Measurements from ENCODE around the gene TRMT2A.

Gene TRMT2A

DNA sequence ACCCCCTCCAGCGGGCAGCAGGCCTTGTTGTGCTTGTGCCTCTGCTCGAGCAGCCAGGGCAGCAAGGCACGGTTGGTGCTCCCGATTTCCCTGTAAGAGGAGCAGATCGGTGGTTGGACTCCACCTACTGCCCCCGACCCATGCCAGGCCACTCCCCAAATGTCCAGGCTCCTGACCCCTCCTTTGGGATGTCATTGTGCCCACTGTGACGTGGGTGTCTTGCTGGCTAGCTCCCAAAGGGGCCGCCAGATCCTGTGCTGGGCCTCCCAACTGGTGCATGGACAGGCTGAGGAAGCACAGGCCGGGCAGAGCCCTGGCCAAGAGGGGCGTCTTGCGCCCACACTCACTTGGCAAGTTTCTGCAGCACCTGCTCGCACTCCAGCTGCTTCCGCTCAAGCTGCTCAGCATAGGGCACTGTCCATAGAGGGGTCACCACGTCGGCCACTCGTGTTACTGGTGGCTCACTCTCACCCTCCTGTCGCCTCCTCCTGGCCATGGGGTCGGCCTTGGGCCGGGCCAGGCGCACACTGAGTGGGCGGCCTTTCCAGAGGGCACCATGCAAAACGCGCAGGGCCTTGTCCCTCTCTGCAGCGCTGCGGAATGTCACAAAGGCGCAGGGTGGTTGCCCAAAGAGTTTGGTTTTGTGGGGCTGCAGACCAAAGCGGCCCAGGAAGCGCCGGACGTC, 1.2 kb downstream of the TRMT2A start, which contains the start of gene RANBP1:
Gene RANBP1, plus strand, starts transcription at position 414 of the 685 bp plus-strand sequence. Its CDS starts 81 bp downstream, at position 495.
- DNase-seq = no peak

DNA sequence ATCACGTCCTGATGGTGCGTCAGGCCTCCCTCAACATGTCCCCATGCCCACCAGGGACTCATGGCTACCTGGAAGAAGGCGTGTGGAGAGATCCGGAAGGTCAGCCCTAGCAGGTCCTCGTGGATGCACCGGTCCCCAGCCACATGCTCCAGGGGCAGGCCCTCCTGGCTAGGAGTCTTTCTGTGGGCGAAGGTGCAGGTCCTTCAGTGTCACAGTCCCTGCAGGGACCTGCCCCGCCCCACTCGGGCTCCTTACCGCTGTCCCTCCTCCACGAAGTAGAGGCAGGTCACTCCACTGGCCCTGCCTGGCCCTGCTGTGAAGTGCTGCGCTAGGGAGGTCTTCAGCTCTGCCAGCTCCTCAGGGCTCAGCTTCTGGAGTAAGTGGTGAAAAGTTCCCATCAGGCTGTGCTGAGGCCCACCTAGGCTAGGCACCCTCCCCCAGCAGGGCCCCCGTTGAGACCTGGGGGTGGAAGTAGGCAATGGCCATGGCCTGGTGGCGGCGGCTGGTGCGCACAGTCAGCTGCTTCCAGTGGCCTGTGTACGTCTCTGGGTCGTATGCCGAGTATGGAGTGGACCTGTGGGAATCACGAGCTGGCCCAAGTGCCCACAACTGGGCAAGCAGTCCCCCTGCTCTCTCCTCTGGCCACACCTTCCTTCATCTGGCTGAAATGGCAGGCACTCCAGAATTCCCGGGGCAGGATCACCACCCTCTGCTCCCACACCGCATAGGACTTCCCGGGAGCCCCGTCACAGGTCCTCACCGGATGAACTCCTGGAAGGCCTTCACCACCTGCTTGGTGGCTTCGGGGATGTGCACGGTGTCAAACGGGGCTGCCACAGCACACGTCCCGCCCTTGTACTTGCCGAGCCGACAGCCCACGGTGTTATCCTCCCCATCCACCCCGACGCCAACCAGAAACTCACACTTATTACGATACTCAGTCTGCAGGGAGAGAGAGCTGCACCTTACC, 2.2 kb downstream of the TRMT2A start:
- no peak for DNase-seq

DNA sequence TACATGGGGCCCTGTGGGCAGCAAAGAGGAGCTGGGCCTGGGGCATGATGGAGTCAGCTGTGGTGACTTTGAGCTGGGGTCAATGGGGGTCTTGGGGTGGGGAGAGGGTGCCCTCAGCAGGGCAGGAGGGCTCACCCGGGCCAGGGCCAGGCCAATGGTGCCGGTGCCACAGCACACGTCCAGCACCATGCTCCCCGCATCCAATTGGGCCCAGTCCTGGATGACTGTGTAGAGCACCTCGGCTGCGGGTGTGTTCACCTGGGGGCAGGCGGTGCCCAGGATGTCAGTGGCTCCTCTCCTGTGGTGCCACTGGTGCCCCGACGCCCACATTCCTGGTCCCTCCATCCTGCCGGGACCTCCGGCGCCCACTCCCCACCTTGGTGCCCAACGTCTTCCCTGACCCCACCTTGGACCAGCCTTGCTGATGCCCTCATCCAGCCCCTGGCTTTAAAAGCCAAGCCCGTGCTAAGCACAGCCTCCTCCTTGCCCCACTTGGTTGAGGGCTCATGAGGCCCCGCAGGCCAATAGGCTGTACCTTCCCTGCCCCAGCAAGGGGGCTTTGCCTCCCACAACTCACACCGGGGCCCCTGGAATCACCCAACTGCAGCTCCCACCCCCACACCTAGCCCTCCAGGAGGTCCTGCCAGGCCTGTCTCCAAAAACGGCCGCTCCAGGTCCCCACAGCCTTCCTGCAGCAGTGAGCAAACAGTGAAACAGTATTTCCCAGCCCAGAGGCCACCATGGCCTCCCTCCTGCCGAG, 3.3 kb downstream of the TRMT2A start:
- no peak for DNase-seq

DNA sequence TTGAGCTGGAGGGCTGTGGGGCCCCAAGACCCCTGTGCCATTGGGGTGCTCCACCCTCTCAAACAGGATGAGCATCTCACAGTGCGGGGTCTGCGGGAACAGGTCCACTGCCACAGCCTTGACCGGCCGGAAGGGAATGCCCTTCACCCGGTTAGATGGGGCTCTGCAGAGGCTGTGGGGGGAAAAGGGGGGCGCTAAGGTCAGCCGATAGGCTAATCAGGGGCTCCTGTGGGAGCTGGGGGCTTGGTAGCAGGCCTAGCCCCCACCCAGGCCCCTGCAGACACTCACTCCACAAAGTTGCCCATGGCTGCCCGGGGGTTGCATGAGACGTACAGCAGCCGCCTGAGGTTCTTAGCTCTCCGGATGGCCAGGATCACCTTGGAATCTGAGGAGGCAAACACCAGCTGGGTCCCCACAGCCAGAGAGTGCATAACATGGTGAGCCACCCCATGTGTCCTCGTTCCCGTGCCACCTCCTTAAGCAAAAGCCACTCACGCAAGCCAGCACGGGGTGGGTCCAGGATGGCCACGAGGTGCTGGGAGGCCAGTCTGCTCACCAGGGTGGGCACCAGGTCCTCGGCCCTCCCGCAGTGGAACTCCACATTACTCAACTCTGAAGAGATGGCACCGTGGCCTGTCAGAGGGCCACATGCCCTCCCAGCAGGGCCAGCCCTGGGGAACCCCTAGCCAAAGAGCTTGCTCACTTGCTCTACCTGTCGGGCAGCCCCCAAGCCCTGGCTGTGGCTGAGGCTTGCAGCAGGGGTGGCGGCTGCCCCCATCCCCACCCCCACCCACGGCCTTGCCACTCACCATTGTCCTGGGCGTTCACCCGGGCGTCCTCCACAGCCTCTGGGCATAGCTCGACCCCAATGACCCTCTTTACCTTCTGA, 4.2 kb downstream of the TRMT2A start:
- DNase-seq = no peak

DNA sequence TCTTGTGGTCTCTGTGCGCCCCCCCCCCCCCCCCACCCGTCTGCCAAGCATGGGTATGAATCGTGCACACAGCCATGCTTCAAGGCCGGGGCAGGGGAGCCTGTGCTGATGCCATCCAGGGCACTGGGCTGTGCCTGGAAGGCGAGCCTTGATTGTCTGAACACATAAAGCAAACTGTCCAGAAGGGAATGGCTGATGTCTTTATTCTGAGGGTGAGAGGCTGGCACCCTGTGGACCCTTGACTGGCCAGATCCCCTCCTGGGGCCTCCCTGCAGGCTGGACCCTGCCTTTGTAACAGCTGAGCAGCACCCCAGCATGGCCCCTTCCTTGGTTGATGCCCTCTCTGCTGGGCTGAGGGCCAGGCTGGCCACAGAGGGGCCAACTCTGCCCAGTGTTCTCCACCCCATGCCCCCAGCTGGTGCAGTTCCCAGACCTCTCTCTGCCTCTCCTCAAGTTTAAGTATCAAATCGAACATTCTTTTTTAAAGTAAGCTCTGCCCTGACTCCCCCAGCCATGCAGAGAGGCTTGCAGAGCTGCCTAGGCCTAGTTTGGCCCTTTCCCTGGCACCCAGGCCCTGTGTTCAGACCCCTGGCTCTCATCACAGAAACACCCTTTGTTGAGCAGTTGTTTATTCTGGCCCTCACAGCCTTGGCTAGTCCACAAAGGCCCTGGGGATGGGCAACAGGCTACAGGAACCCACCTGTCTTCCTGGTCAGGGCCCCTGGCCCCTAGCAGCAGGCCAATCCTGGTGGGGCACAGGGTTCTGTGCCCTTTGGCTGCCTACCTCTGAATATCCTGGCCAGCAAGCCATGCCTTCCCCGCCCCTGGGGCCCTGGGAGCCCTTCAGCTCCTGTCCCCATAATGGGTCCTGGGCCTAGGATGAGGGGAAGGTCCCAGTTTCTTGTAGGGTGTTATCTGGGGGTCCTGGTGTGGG, 5.1 kb downstream of the TRMT2A start:
- no peak for DNase-seq

DNA sequence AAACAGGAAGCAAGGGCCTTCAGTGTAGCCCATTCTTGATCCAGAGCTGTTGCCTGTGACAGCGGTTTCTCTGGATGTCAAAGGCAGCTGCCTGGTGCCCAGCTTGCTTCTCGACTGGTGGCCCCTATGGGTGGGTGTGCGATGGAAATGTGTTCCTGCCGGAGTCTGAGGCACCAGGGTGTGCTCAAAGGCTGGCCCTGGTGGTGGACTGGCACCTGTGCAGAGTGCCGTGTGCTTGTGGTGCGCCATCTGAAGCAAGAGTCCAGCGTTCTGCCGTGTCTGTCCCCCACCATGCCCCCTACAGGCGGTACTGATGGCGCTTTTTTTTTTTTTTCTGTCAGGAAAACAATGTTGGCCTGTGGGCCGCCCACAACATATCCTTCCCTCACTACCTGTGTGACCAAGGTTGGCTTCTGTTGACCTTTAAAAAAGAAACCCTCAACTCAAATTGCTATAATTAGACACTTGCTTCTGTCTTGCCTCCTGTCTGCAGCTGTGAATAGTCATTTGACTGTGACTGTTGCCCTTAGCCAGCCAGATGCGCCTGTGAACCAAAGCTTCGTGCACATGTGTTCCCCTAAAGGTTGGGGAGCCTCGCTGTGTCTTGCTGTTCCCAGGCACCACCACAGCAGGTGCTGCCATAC, 5.9 kb downstream of the TRMT2A start:
- DNase-seq = no peak

DNA sequence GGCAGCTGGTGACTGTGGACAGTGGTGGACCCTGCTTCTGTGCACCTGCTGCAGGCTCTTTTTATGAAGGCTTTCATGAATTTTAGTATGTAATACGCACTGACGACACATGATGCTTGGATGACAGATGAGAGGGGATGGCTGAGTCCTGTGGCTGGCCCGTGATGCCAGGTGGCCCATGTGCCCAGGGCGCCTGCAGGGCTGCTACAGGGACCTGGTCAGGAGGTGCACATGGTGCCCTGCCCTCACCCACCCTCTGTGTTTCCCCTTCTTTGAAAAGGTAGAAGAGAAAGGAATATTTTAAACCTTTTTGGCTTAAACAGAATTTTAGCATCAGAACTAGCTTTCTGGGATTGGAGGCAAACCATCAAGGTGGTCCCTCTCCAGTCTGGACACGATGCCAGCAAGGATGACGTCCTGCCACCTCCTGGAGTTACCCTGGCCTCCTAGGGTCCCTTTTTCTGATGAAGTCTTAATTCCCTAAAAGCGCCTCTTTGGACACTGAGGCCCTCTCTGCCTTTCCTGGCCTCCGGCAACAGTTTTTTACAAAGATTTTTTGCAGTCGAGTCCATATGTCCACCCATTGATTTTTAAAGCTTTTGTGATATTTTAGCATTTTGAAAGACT, 6.6 kb downstream of the TRMT2A start:
- no peak for DNase-seq

DNA sequence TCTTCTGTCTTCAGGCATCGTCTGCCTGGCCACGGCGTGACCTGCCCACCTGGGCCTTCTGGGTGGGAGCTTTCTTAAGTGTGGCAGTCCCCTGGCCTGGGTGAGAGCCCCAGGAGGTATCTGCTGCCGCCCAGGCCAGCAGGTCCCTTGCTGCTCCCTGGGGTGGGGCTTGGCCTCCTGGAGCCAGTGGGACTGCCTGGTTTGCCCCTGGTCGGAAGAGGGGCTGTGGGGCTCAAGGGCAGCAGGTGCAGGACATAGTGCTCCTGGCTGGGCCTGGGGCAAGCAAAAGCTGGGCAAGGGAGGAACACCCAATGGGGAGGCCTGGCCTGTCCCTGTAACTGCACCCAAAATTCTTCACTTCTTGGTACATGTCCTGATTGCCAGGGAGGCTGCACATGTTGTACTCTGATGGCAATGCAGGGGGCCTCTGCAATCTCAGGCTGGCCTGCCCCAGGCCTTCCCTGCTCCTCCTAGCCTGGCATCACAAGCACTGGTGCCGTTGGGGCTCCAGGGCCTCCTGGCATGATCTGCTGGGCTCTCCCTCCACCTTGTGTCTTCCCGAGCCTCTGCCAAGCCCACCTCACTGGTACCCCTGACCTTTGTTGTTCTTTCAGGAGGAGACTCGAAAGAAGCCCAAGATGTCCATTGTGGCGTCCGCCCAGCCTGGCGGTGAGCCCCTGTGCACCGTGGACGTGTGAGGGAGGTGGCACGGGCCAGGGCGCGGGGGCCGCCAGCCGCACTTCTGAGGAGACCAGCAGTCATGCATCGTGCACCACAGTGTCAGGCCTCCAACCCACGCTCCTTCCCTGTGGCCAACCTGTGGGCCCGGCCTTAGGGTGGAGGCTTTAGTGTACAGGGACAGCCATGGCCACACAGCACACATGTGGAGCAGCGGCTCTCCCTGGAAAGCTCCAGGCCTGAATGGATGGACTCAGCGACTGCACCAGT, 7.3 kb downstream of the TRMT2A start:
- DNase-seq = no peak

DNA sequence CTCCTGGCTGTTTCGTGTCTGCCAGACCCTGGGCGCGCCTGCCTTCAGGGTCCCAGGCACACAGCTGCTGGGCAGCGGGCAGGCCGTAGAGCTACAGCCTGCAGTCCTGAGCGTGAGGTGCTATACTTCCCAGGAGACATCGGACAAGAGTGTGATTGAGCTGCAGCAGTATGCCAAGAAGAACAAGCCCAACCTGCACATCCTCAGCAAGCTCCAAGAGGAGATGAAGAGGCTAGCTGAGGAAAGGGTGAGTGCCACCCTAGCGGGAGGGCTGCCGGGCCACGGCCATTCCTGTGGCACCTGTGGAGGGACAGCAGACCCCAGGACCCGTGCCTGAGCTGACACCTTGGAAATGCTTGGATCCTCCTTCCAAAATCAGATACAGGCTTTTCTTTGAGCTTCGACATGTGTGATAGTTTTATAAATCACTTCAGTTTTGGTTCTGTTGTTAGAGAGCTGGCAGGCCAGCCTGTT, 8.2 kb downstream of the TRMT2A start:
- no peak for DNase-seq

DNA sequence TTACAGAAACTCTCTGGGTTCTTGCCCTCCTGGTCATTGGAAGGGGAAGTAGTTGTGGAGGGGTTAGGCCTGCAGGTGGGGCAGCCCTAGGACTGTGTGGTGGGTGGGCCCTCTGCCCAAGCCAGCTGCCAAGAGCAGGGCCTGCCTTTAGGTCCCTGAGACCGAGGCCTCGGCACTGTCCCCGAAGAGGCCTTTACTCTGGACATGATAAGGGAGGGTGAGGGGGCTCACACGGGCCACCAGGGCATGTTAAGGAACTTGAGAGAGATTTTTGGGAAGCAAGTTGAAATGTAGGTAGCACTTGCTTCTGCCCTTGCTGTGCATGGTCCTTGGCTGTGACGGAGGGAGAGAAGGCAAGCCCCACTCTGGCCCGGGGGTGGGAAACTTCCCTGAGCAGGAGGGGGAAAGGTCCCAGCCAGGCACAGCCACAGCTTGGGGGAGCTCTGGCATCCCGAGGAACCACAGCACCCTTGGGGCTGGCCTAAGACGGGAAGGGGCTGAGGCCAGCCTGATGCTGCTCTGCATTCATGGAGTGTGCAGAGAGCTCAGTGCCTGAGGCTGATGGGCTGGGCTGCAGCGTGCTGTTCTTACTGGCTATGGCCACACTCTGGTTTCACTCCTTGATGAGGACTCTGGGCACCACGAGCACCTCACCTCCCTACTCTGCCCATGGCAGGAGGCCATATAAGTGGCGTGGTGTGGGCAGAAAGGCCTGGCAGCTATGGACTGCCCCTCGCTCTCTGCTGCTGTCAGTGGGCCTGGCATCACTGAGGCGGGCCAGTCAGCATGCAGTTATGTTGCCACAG, 8.9 kb downstream of the TRMT2A start:
- no peak for DNase-seq

DNA sequence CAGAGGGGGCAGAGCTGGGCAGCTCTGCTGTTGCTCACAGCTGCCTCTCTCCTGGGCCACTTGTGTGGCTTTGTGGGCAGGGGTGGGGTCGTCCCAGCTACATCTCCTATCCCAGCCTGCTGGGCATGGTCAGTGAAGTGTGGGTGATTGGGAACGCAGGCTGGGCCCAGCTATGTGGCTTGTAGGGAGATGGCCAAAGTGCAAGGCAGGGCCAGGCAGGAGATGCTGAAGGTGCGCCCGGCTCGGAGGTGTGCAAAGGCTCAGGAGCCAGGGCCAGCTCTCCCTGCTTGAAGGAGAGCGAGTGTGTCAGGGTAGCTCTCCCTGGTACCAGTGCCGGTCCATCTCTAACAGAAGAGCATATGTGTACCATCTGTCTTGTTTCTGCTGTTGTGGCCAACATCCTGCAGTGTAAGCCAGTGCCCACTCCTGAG, 9.5 kb downstream of the TRMT2A start:
- DNase-seq = no peak

DNA sequence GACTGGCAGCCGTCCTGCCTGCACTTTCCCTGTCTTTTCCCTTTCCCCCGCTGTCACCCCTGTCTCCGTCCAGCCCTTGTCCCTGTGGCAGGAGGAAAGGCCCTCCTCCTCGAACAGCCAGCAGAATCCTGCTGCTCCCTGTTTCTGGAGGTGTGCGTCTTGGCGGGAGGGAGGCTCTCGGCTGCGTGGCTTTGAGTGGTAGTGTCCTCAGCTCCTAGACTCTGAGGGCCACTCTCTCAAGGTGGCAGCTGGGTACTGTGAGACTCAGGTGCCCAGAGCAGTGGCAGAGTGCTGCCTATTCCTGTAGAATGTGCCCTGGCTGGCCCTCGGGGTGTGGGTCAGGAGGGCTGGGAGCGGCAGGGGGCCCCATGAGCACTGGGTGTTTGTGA, 10.2 kb downstream of the TRMT2A start:
- DNase-seq = no peak

DNA sequence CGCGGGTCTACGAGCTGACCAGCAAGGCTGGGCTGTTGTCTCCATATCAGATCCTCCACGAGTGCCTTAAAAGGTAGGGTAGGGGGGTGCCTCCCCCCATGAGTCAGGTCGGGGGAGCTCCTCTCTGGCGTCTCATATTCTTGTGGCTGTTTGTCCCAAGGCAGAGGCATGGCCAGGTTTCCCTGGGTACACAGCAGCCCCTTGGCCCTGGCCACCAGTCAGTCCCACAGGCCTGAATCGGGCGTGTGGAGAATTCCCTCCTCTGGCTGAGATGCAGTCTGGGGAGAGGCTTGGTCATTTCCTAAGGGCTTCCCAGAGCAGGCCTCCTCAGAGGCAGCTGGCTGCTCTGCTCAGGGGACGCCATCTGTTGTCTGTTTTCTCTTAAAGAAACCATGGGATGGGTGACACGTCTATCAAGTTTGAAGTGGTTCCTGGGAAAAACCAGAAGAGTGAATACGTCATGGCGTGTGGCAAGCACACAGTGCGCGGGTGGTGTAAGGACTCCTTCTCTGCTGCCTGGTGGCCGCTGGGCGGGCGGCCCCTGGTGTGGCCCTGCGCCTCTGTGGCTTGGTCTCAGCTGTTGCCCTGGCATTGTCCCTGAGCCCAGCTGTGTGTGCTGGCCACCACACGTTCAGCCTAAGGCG, 10.7 kb downstream of the TRMT2A start:
- no peak for DNase-seq

DNA sequence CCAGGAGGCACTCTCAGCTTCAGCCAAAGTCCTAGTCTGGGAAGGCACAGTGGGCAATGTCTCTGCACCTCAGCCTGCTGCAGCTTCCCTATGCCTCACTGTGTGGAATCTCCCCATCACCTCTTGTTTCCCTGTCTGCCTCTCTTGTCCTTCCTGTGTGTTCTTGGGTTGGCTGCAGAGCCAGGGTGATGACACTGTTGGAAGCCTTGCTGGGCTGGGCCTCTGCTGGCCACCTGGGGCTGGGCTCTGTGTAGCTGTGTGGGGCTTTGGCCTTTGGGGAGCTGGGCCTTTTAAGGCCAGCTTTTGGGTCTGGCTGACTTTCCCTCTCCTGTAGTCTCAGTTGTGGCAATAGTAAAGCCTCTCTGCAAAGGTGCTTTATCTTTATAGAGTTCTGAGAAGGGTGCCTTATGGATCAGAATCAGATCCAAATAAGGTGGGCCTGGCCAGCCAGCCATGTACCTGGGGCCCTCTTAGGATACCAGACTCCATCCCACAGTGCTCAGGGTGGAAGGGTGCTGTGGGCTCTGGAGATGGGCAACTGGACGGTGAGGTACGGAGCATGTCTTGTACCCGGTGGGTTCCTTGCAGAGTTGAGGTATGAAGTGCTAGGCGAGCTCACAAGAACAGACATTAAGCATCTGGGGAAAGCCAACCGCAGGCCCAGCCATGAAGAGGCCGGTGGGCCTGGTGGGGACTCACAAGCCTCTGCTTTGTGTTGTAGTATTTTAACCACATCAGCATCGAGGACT, 11.4 kb downstream of the TRMT2A start:
- DNase-seq = no peak

DNA sequence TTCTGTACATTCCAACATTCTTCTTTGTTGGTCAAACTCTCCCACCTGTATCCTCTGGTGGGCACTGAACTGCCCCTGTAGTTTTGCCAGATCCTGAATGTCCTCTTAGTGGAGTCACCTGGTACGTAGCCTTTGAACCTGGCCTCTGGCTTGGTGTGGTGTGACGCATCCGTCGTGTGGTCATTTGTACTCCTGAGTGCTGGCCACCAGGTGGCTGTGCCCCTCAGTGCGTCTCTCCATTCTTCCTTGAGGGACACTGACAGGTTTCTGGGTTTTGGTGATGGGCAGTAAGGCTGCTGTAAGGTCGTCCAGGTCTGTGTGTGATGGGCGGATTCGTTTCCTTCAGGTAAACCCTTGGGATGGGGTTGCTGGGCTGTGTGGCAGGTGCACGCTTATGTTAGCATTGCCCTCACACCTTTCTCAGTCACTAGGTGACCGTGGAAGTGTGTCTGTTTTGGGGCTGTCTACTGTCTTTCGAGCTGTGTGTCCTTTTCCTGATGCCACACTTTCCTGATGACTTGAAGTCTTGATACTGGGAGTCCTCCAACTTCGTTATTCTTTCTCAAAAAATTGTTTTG, 14.7 kb downstream of the TRMT2A start:
- DNase-seq = no peak

DNA sequence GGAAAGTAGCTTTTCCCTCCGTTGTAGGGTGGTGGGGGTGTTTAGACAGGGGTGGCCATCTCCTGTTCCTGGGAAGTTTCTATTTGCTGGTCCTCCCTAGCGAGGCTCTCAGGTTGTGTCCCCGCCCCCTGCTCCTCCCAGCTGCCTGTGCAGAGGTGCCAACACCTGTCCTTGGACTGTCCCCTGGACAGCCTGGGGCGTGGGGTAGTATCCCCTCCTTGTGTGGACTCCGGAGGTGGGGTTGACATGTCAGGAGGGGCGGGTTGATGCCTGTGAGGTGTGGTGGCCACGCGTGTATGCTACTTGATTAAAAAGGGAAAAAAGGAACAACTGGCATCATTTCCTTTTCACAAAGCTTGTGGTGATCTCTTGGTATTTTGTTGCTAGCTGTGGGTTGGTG, 15.4 kb downstream of the TRMT2A start:
- DNase-seq = no peak

Measured in suppressor macrophage treated with lipopolysaccharide for 4 hours (primary cell).